Measurements from ENCODE around the gene PNKP. TPM values are rescaled to one million over a fixed set of nuclear protein-coding genes. Genes with fewer than 3 reads are reported as not detected.

PNKP gene
- total RNA-seq, 1 donor from 2014 or later = 40.3 TPM

DNA sequence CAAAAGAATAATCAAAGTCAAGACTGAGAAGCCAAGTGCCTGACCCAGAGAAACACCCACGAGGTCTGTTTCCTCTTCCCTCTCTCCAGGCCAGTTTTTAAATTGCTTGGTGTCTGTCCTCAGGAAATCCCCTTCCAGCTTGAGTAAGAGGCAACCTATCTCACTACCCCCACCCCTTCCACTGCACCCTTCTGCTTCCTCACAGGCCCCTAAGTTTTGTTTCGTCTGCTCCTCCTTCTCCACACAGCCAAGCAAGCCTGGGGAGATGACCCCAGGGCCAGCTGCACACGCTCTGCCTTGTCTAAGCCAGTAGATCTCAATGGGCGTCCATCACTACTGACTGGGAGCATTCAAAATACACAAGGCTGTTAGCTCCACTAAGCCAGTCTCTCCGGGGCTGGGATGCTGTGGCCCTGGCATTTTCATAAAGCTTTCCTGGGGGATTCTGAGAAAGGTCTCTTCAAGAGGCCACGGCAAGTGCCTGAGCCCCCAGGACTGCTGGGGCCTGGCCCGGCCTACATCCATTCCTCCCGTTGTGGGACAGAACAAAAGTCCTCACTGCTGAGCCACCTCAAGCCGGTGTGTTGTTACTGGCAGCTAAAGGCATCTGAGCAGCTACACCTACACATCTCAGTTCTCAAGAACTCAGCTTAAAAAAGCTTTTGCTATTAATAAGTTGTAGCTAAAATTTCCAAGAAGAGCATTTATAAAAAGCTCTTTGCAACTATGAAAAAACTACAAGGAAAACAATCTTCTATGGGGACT, 44.2 kb upstream of the PNKP start:
- Histone ChIP-seq H3K9me3 (no peaks in the 10 kb centered on the region), H3K27me3 (no peaks in the 10 kb centered on the region)

GRCh38 chr19:49910179-49910578, 42.8 kb upstream of the PNKP start:
- H3K4me1 ChIP-seq = no peaks in the 10 kb centered on the region
- H3K27me3 ChIP-seq = no peaks in the 10 kb centered on the region
- H3K4me3 ChIP-seq = no peak overlapping the region
- no peak overlapping the region for H3K27ac ChIP-seq
- no peak for TF ChIP-seq POLR2AphosphoS5 (IDR thresholded peaks at IDR 0.05; ENCODE audit: insufficient read depth in 1 of 2, low read depth in 1 of 2)
- TF ChIP-seq POLR2A (IDR thresholded peaks at IDR 0.05) = no peak
- TF ChIP-seq, protein P1, sequence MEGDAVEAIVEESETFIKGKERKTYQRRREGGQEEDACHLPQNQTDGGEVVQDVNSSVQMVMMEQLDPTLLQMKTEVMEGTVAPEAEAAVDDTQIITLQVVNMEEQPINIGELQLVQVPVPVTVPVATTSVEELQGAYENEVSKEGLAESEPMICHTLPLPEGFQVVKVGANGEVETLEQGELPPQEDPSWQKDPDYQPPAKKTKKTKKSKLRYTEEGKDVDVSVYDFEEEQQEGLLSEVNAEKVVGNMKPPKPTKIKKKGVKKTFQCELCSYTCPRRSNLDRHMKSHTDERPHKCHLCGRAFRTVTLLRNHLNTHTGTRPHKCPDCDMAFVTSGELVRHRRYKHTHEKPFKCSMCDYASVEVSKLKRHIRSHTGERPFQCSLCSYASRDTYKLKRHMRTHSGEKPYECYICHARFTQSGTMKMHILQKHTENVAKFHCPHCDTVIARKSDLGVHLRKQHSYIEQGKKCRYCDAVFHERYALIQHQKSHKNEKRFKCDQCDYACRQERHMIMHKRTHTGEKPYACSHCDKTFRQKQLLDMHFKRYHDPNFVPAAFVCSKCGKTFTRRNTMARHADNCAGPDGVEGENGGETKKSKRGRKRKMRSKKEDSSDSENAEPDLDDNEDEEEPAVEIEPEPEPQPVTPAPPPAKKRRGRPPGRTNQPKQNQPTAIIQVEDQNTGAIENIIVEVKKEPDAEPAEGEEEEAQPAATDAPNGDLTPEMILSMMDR (IDR thresholded peaks at IDR 0.05) = no peak
- intact Hi-C loops (cut with DNase I) = no loop called here
- H3K9me3 ChIP-seq = no peaks in the 10 kb centered on the region
- DNase-seq (ENCODE audit: extremely low spot score in 2 of 2) = no peak
- peaks cover 0 to 18% of the 10 kb centered on the region in 2 donors for H3K36me3 ChIP-seq

More for the DNA sequence above, 44.2 kb upstream of the PNKP start:
- TF ChIP-seq POLR2A (IDR thresholded peaks at IDR 0.05) (no peak), POLR2AphosphoS5 (IDR thresholded peaks at IDR 0.05; ENCODE audit: insufficient read depth in 1 of 2, low read depth in 1 of 2) (no peak)
- TF ChIP-seq, protein P1 (IDR thresholded peaks at IDR 0.05) = no peak
- Histone ChIP-seq H3K4me1 (no peaks in the 10 kb centered on the region), H3K4me3 (no peak overlapping the region), H3K27ac (no peak overlapping the region), H3K36me3 (peaks cover 0 to 18% of the 10 kb centered on the region in 2 donors)
- no peak for DNase-seq (ENCODE audit: extremely low spot score in 2 of 2)
- intact Hi-C loops (cut with DNase I) = no loop called here

GRCh38 chr19:49908480-49909420, 41.4 kb upstream of the PNKP start:
- TF ChIP-seq, protein P1 (IDR thresholded peaks at IDR 0.05) = no peak
- TF ChIP-seq POLR2A (IDR thresholded peaks at IDR 0.05) (no peak), POLR2AphosphoS5 (IDR thresholded peaks at IDR 0.05; ENCODE audit: insufficient read depth in 1 of 2, low read depth in 1 of 2) (no peak)
- Histone ChIP-seq H3K4me1 (no peaks in the 10 kb centered on the region), H3K9me3 (no peaks in the 10 kb centered on the region), H3K36me3 (peaks cover 0 to 18% of the 10 kb centered on the region in 2 donors), H3K27me3 (no peaks in the 10 kb centered on the region), H3K27ac (no peak overlapping the region), H3K4me3 (no peak overlapping the region)
- intact Hi-C loops (cut with DNase I) = no loop called here
- no peak for DNase-seq (ENCODE audit: extremely low spot score in 2 of 2)

DNA sequence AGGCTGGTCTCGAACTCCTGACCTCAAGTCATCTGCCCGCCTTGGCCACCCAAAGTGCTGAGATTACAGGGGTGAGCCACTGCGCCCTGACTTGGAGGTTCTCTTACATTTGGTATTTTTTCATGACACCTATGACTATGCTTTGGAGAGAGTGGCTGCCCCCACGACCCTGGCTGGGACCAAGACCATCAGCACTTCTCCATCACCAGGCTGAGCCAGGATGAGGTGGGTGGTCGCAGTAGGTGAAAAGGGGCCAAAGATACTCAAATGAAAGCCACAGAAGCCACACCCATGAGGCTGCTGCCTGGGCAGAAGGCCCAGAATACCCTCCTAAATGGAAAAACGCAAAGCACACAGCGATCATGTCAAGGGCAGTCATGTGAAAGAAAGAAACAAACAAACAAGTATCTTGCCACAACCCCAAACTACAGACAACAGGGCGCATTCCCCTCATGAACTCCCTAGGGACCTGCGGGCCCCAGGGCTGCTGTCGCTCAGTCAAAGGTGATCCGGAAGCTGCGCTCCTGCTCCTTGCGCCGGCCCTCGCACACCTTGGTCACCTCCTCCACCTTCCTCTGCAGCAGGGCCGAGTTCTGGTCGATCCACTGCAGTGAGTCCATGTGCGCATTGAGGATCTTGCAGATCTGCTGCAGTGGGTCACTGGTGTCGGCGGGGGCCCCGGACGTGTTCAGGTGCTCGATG, 40.5 kb upstream of the PNKP start:
- H3K36me3 ChIP-seq = peaks cover 0 to 18% of the 10 kb centered on the region in 2 donors
- no peak overlapping the region for H3K27ac ChIP-seq
- H3K4me1 ChIP-seq = no peaks in the 10 kb centered on the region
- no peaks in the 10 kb centered on the region for H3K27me3 ChIP-seq
- intact Hi-C loops (cut with DNase I) = no loop called here
- DNase-seq (ENCODE audit: extremely low spot score in 2 of 2) = no peak
- TF ChIP-seq POLR2A (IDR thresholded peaks at IDR 0.05) (no peak), POLR2AphosphoS5 (IDR thresholded peaks at IDR 0.05; ENCODE audit: insufficient read depth in 1 of 2, low read depth in 1 of 2) (no peak)
- TF ChIP-seq, protein P1 (IDR thresholded peaks at IDR 0.05) = no peak
- no peaks in the 10 kb centered on the region for H3K9me3 ChIP-seq
- H3K4me3 ChIP-seq = no peak overlapping the region
